ENCODE data around the gene AASS. TPM values are rescaled to one million over a fixed set of nuclear protein-coding genes. Genes with fewer than 3 reads are reported as not detected.

Gene AASS
- total and polyA plus RNA-seq, 2 experiments from 2014 or later = 17.3 to 41.9 TPM

GRCh38 chr7:122040147-122040546 is 103.9 kb downstream of the AASS start:
- TF ChIP-seq EZH2 (IDR thresholded peaks at IDR 0.05; ENCODE audit: borderline replicate concordance) = no peak
- TF ChIP-seq EZH2phosphoT487 (IDR thresholded peaks at IDR 0.05; ENCODE audit: low read depth, severe bottlenecking, unreplicated experiment) = no peak
- no peak for TF ChIP-seq CTCF (IDR thresholded peaks at IDR 0.05; ENCODE audit: poor library complexity)

DNA sequence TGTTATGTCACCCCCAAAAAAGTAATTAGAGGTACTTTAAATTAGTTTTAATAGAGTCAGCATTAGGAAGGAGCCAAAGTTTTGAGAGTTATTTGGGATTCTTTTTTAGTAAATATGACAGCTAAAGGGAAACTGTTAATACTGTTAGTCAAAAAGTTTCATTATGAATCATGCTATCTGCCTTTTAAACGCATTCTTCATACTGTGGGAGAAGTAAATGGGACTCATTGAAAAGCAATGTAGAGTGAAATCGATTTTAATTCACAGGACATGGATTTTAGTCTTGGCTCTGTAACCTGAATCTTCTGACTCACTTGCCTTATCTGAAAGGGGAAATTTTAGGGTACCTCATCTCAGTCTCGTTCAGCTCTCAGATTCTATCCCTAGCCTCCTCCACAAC is 105.1 kb downstream of the AASS start:
- Histone ChIP-seq H3K27ac (no peak overlapping the region), H3K36me3 (replicated peaks; ENCODE audit: insufficient read depth, low read depth) (no peaks in the 10 kb centered on the region), H3K79me2 (no peaks in the 10 kb centered on the region), H3K9me3 (ENCODE audit: low read depth) (no peaks in the 10 kb centered on the region), H3K4me2 (no peak overlapping the region), H4K20me1 (ENCODE audit: insufficient read depth, poor library complexity, severe bottlenecking) (no peaks in the 10 kb centered on the region), H2AFZ (no peak overlapping the region), H3K4me1 (ENCODE audit: insufficient read depth) (no peaks in the 10 kb centered on the region), H3K4me3 (no peak overlapping the region), H3K27me3 (no peaks in the 10 kb centered on the region), H3K9me2 (replicated peaks; ENCODE audit: insufficient read depth) (no peaks in the 10 kb centered on the region)
- DNase-seq (ENCODE audit: low spot score) = no peak
- TF ChIP-seq EZH2 (IDR thresholded peaks at IDR 0.05; ENCODE audit: borderline replicate concordance) (no peak), CTCF (IDR thresholded peaks at IDR 0.05; ENCODE audit: poor library complexity) (no peak), EZH2phosphoT487 (IDR thresholded peaks at IDR 0.05; ENCODE audit: low read depth, severe bottlenecking, unreplicated experiment) (no peak)
- 87% methylated on average over 3 of the region's 3 CpGs for WGBS (ENCODE audit: low lambda C conversion rate, missing lambda C conversion rate)

More at GRCh38 chr7:122040147-122040546, 103.9 kb downstream of the AASS start:
- Histone ChIP-seq H3K79me2 (no peaks in the 10 kb centered on the region), H2AFZ (no peak overlapping the region), H3K4me1 (ENCODE audit: insufficient read depth) (no peaks in the 10 kb centered on the region), H3K9me3 (ENCODE audit: low read depth) (no peaks in the 10 kb centered on the region), H3K4me3 (no peak overlapping the region), H3K4me2 (no peak overlapping the region), H4K20me1 (ENCODE audit: insufficient read depth, poor library complexity, severe bottlenecking) (no peaks in the 10 kb centered on the region), H3K27ac (no peak overlapping the region), H3K27me3 (no peaks in the 10 kb centered on the region), H3K9me2 (replicated peaks; ENCODE audit: insufficient read depth) (no peaks in the 10 kb centered on the region), H3K36me3 (replicated peaks; ENCODE audit: insufficient read depth, low read depth) (no peaks in the 10 kb centered on the region)
- DNase-seq (ENCODE audit: low spot score) = no peak
- 52% methylated on average over 3 of the region's 3 CpGs for WGBS (ENCODE audit: low lambda C conversion rate, missing lambda C conversion rate)

GRCh38 chr7:122038134-122038533 is 105.9 kb downstream of the AASS start:
- Histone ChIP-seq H3K36me3 (replicated peaks; ENCODE audit: insufficient read depth, low read depth) (no peaks in the 10 kb centered on the region), H3K27ac (no peak overlapping the region), H3K4me3 (no peak overlapping the region), H2AFZ (no peak overlapping the region), H4K20me1 (ENCODE audit: insufficient read depth, poor library complexity, severe bottlenecking) (no peaks in the 10 kb centered on the region), H3K27me3 (no peaks in the 10 kb centered on the region), H3K9me2 (replicated peaks; ENCODE audit: insufficient read depth) (no peaks in the 10 kb centered on the region), H3K79me2 (no peaks in the 10 kb centered on the region), H3K4me1 (ENCODE audit: insufficient read depth) (no peaks in the 10 kb centered on the region), H3K4me2 (no peak overlapping the region), H3K9me3 (ENCODE audit: low read depth) (no peaks in the 10 kb centered on the region)
- 73% methylated on average over 3 of the region's 3 CpGs for WGBS (ENCODE audit: low lambda C conversion rate, missing lambda C conversion rate)
- no peak for TF ChIP-seq CTCF (IDR thresholded peaks at IDR 0.05; ENCODE audit: poor library complexity)
- TF ChIP-seq EZH2 (IDR thresholded peaks at IDR 0.05; ENCODE audit: borderline replicate concordance) = no peak
- TF ChIP-seq EZH2phosphoT487 (IDR thresholded peaks at IDR 0.05; ENCODE audit: low read depth, severe bottlenecking, unreplicated experiment) = no peak
- no peak for DNase-seq (ENCODE audit: low spot score)

GRCh38 chr7:122035876-122036275 is 108.2 kb downstream of the AASS start:
- 96% methylated on average over 1 of the region's 1 CpG for WGBS (ENCODE audit: low lambda C conversion rate, missing lambda C conversion rate)
- Histone ChIP-seq H3K9me2 (replicated peaks; ENCODE audit: insufficient read depth) (no peaks in the 10 kb centered on the region), H3K4me1 (ENCODE audit: insufficient read depth) (no peaks in the 10 kb centered on the region), H3K9me3 (ENCODE audit: low read depth) (no peaks in the 10 kb centered on the region), H3K36me3 (replicated peaks; ENCODE audit: insufficient read depth, low read depth) (no peaks in the 10 kb centered on the region), H3K79me2 (no peaks in the 10 kb centered on the region), H3K4me2 (no peak overlapping the region), H2AFZ (no peak overlapping the region), H3K27me3 (no peaks in the 10 kb centered on the region), H3K4me3 (no peak overlapping the region), H4K20me1 (ENCODE audit: insufficient read depth, poor library complexity, severe bottlenecking) (no peaks in the 10 kb centered on the region), H3K27ac (no peak overlapping the region)
- no peak for TF ChIP-seq EZH2phosphoT487 (IDR thresholded peaks at IDR 0.05; ENCODE audit: low read depth, severe bottlenecking, unreplicated experiment)
- no peak for TF ChIP-seq EZH2 (IDR thresholded peaks at IDR 0.05; ENCODE audit: borderline replicate concordance)
- TF ChIP-seq CTCF (IDR thresholded peaks at IDR 0.05; ENCODE audit: poor library complexity) = no peak
- DNase-seq (ENCODE audit: low spot score) = no peak
